NAMALWA (cell line): ENCODE measurements around the gene RAD18.

Source experiments
- DNase-seq: peaks from one replicate; pipeline ENCODE4 v3.0.0-alpha.2; 2015; ENCODE audit warnings: low spot score

The RAD18 gene

GRCh38 chr3:8864402-8865350 is 98.6 kb downstream of the RAD18 start:
- DNase-seq = no peak

GRCh38 chr3:8863891-8864290 is 99.4 kb downstream of the RAD18 start:
- no peak for DNase-seq

- no peak for DNase-seq
Observed at GRCh38 chr3:8857720-8858367, 105.4 kb downstream of the RAD18 start.

GRCh38 chr3:8856721-8857120 is 106.6 kb downstream of the RAD18 start:
- DNase-seq = no peak

GRCh38 chr3:8856071-8856470 is 107.2 kb downstream of the RAD18 start:
- no peak for DNase-seq

- no peak for DNase-seq
Observed at GRCh38 chr3:8854656-8855055, 108.6 kb downstream of the RAD18 start.

- DNase-seq = no peak
Observed at GRCh38 chr3:8853081-8853480, 110.2 kb downstream of the RAD18 start.

- DNase-seq = no peak
Observed at GRCh38 chr3:8852511-8852910, 110.8 kb downstream of the RAD18 start.

- no peak for DNase-seq
Observed at GRCh38 chr3:8851703-8852102, 111.6 kb downstream of the RAD18 start.

- no peak for DNase-seq
Observed at GRCh38 chr3:8848696-8849131, 114.6 kb downstream of the RAD18 start.

GRCh38 chr3:8847317-8847716 is 116.0 kb downstream of the RAD18 start:
- no peak for DNase-seq

- DNase-seq = no peak
Observed at GRCh38 chr3:8846176-8846575, 117.1 kb downstream of the RAD18 start.

GRCh38 chr3:8845641-8846040 is 117.6 kb downstream of the RAD18 start:
- no peak for DNase-seq

GRCh38 chr3:8843347-8843746 is 119.9 kb downstream of the RAD18 start:
- no peak for DNase-seq

- no peak for DNase-seq
Observed at GRCh38 chr3:8842293-8842692, 121.0 kb downstream of the RAD18 start.

- no peak for DNase-seq
Observed at GRCh38 chr3:8841472-8841871, 121.8 kb downstream of the RAD18 start.

GRCh38 chr3:8840556-8840955 is 122.7 kb downstream of the RAD18 start:
- no peak for DNase-seq

- DNase-seq = no peak
Observed at GRCh38 chr3:8839607-8840325, 123.5 kb downstream of the RAD18 start.

GRCh38 chr3:8838765-8839423 is 124.4 kb downstream of the RAD18 start:
- no peak for DNase-seq

- DNase-seq = no peak
Observed at GRCh38 chr3:8838234-8838633, 125.0 kb downstream of the RAD18 start.

- no peak for DNase-seq
Observed at GRCh38 chr3:8837162-8837561, 126.1 kb downstream of the RAD18 start.

GRCh38 chr3:8836096-8836495 is 127.2 kb downstream of the RAD18 start:
- DNase-seq = no peak
